ENCODE results near the gene TNFSF9.

Gene TNFSF9

GRCh38 chr19:6532244-6532999 lies 1.6 kb downstream of the TNFSF9 start:
- no peak for TF ChIP-seq REST (IDR thresholded peaks at IDR 0.05; ENCODE audit: low read depth)
- TF ChIP-seq YY1 (IDR thresholded peaks at IDR 0.05; ENCODE audit: low read depth) = no peak
- TF ChIP-seq FOXM1 (IDR thresholded peaks at IDR 0.05; ENCODE audit: borderline replicate concordance, low read depth) = no peak
- TF ChIP-seq CEBPB (IDR thresholded peaks at IDR 0.05) = no peak
- no peak for TF ChIP-seq TAF1 (IDR thresholded peaks at IDR 0.05; ENCODE audit: low read depth)
- TF ChIP-seq TCF12 (IDR thresholded peaks at IDR 0.05; ENCODE audit: low read depth) = no peak
- TF ChIP-seq EP300 (IDR thresholded peaks at IDR 0.05; ENCODE audit: borderline replicate concordance) = no peak

- TF ChIP-seq CEBPB (IDR thresholded peaks at IDR 0.05) (no peak), ZBTB7A (IDR thresholded peaks at IDR 0.05; ENCODE audit: low read depth) (no peak), YY1 (IDR thresholded peaks at IDR 0.05; ENCODE audit: low read depth) (no peak), CREB1 (IDR thresholded peaks at IDR 0.05; ENCODE audit: low read depth) (no peak), FOXM1 (IDR thresholded peaks at IDR 0.05; ENCODE audit: borderline replicate concordance, low read depth) (no peak), REST (IDR thresholded peaks at IDR 0.05; ENCODE audit: low read depth) (no peak), TCF12 (IDR thresholded peaks at IDR 0.05; ENCODE audit: low read depth) (no peak), EP300 (IDR thresholded peaks at IDR 0.05; ENCODE audit: borderline replicate concordance) (no peak), TAF1 (IDR thresholded peaks at IDR 0.05; ENCODE audit: low read depth) (no peak), TEAD4 (IDR thresholded peaks at IDR 0.05) (no peak), RAD21 (IDR thresholded peaks at IDR 0.05; ENCODE audit: low read depth) (no peak), EGR1 (IDR thresholded peaks at IDR 0.05) (no peak), USF1 (IDR thresholded peaks at IDR 0.05) (no peak), NFIC (IDR thresholded peaks at IDR 0.05) (no peak), MAX (IDR thresholded peaks at IDR 0.05) (no peak)
Observed at GRCh38 chr19:6533000-6533328, 2.1 kb downstream of the TNFSF9 start.

GRCh38 chr19:6533746-6534418 lies 3.1 kb downstream of the TNFSF9 start:
- TF ChIP-seq TEAD4 (IDR thresholded peaks at IDR 0.05) (no peak), CEBPB (IDR thresholded peaks at IDR 0.05) (no peak), EGR1 (IDR thresholded peaks at IDR 0.05) (no peak), TAF1 (IDR thresholded peaks at IDR 0.05; ENCODE audit: low read depth) (no peak), RAD21 (IDR thresholded peaks at IDR 0.05; ENCODE audit: low read depth) (no peak)

GRCh38 chr19:6534451-6535093 lies 3.7 kb downstream of the TNFSF9 start:
- TF ChIP-seq TEAD4 (IDR thresholded peaks at IDR 0.05) (no peak), TCF12 (IDR thresholded peaks at IDR 0.05; ENCODE audit: low read depth) (no peak), MAX (IDR thresholded peaks at IDR 0.05) (no peak), YY1 (IDR thresholded peaks at IDR 0.05; ENCODE audit: low read depth) (no peak), TAF1 (IDR thresholded peaks at IDR 0.05; ENCODE audit: low read depth) (no peak), CREB1 (IDR thresholded peaks at IDR 0.05; ENCODE audit: low read depth) (no peak), ZBTB7A (IDR thresholded peaks at IDR 0.05; ENCODE audit: low read depth) (no peak), RAD21 (IDR thresholded peaks at IDR 0.05; ENCODE audit: low read depth) (no peak)

GRCh38 chr19:6535558-6536137 lies 4.8 kb downstream of the TNFSF9 start:
- TF ChIP-seq MAX (IDR thresholded peaks at IDR 0.05) (no peak), TCF12 (IDR thresholded peaks at IDR 0.05; ENCODE audit: low read depth) (no peak), ZBTB7A (IDR thresholded peaks at IDR 0.05; ENCODE audit: low read depth) (no peak), FOXM1 (IDR thresholded peaks at IDR 0.05; ENCODE audit: borderline replicate concordance, low read depth) (no peak), NFIC (IDR thresholded peaks at IDR 0.05) (no peak), CEBPB (IDR thresholded peaks at IDR 0.05) (no peak), REST (IDR thresholded peaks at IDR 0.05; ENCODE audit: low read depth) (no peak), TEAD4 (IDR thresholded peaks at IDR 0.05) (no peak), CREB1 (IDR thresholded peaks at IDR 0.05; ENCODE audit: low read depth) (no peak), YY1 (IDR thresholded peaks at IDR 0.05; ENCODE audit: low read depth) (no peak), RAD21 (IDR thresholded peaks at IDR 0.05; ENCODE audit: low read depth) (no peak), TAF1 (IDR thresholded peaks at IDR 0.05; ENCODE audit: low read depth) (no peak)
